GM21737 (cell line): ENCODE measurements around the gene TMPRSS3.

Experiments
- ATAC-seq: cut with Tn5 transposase; IDR thresholded peaks from one replicate; pipeline ENCODE4 v1.9.1; 2021; ENCODE audit warnings: mild to moderate bottlenecking, moderate library complexity; ENCODE audit not compliant: unreplicated experiment

TMPRSS3 gene

DNA sequence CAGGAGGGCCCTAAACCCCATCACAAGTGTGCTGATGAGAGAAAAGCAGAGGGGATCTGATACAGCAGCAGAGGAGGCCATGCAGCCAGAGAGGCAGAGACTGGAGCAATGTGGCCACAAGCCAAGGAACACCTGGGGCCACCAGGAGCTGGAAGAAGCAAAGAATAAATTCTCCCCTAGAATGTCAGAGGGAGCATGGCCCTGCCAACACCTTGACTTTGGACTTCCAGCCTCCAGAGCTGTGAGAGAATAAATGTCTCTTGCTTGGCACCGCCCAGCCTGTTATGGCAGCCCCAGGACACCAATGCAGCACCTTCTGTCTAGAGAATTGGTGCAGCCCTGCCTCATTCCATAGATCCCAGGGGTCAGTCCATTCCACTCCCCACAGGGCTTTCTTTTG lies 33.2 kb upstream of the TMPRSS3 start:
- no peak for ATAC-seq

DNA sequence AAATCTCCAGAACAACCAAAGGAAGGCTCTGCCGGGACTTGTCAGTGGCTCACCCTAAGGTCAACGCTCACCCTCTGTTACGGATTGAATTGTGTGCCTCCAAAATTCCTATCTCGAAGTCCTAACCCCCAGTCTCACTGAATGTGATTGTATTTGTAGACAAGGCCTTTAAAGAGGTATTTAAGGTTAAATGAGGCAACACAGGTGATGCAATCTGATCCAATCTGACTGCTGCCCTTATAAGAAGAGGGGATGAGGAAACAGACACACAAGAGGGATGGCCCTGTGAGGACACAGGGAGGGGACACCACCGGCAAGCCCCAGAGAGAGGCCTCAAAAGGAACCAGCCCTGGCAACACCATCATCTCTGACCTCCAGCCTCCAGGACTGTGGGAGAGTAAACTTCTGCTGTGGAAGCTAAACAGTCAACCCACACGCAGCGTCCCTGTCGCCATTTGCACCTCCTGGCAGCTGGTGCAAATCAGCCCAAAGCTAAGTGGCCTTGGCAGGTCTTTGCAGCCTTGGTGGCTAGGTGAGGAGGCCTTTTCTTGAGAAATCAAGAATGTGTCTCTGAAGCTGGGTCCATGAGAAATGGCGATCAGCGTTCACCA lies 32.1 kb upstream of the TMPRSS3 start:
- no peak for ATAC-seq

DNA sequence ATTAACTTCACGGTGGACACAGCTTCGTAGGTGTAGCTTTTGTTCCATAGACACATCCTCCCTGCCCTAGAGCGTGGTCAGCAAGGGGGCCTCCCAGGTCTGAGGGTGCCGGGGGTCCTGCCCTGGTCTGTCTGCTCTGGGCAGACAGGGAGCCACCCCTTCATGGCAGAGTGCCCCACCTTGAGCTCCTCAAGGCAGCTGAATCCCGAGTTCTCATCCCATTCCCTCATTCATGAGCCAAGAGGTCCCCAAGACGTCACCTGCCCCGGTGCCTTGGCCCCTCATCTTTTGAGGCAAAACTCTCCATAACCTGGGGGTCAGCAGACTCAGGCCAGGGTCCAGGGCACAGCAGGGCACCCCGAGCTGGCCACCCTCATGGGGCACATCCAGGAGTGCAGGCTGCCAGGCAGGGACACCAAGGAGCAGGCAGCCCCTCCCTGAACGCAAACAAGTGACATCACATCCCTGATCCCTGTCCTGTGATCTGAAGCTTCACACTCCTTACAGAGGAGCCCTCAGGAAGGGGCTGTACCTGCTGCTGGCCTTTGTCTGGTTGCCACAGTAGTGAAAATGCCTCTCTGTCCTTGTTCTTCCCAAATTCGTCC lies 31.1 kb upstream of the TMPRSS3 start:
- ATAC-seq: no peak

DNA sequence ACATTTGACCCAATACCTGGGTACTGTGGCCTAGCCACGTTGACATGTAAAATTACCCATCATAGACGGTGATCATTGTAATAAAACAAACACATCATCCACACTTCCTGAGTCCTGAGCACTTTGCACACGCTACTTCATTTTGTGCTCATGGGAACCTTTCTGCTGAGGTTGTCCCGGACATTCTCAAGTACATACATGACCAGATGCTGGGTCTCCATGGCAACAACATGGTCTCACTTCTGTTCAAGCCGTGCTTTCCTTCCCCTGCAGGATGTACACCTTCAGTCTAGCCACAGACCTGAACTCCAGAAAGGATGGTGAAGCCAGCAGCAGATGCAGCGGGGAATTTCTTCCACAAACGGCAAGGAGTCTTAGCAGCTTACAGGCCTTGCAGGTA lies 30.6 kb upstream of the TMPRSS3 start:
- ATAC-seq: no peak

DNA sequence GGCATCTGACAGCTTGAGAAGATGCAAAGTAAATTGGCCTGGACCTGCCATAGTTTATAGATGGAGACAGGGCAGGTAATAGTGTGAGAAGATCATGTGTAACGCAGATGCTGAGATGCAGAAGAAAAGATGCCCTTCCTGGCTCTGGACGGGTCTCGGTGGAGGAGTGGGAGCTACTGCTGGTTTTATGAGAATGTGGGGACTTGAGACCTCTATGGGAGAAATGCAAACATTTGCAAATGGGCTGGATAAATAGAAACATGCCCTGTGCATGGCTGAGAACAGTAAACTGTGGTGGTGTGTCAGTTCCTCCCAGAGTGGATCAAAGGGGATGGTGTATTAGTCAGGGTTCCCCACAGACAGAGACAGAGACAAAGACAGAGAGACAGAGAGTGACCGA lies 29.7 kb upstream of the TMPRSS3 start:
- ATAC-seq: peak; percentile 3

DNA sequence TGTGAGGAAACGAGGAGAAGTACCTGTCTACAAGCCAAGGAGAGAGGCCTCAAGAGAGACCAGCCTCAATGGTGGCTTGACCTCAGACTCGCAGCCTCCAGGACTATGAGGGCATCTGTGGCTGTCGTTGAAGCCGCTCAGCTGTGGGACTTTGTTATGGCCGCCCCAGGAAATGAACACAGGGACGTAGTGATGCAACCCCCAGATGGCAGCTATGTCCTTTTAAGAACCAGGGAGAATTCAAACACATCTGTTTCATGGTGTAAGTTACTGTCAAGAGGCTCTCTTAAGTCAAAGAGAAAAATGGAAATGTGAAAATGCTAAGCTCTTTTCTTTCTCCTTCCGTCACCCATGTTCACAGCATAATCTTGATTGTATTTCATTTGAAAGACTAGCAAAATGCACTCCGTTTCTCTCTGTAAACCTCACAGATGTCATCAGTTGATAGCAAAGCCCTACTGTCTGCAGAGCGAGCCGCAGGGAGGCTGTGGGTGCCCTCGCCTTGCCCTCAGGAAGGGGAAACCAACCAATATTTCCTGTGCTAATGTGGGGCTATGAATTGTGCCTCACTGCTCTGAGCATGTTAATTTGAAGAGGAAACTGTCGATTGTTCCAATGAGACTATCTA lies 29.2 kb upstream of the TMPRSS3 start:
- peak; percentile 31 for ATAC-seq

DNA sequence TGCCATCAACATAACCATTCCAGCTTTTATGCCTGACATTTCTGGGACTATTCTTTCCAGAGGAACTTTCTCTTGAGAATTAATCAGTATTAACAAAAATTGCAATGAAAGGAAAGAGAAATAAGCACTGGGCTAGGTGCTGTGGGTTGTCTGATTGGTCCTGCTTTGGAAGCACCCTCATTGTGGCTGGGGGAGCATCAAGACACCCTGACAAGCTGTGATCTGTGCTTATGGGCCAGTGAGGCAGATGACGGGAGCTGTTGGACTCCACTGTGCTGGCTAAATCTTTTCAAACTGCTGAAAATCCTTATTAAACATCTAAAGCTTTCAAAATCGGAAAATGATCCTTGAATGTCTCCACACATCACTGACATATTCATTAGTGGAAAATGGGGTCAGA lies 27.8 kb upstream of the TMPRSS3 start:
- peak; percentile 6 for ATAC-seq

DNA sequence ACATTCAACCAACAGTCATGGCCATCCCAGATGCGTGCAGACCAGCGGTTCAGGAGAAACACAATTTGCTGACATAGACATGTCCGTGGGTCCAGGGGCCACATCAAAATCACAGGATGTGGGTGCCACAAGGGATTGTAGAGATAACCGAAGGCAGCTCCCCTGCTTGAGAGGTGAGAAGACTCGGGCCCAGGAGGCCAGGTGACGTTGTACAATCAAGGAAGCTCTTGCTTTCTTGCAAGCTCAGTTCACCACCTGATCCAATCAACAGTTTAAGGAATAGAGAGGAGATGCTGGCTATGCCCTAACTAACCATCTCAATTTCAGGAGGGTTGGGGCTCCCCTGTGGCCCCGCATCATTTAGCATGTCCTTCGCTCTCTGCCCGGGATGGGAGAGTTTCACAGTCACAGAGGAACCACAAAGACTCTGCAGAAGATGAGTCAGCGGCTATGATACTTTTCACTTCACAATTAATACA lies 27.4 kb upstream of the TMPRSS3 start:
- peak; percentile 48 for ATAC-seq

DNA sequence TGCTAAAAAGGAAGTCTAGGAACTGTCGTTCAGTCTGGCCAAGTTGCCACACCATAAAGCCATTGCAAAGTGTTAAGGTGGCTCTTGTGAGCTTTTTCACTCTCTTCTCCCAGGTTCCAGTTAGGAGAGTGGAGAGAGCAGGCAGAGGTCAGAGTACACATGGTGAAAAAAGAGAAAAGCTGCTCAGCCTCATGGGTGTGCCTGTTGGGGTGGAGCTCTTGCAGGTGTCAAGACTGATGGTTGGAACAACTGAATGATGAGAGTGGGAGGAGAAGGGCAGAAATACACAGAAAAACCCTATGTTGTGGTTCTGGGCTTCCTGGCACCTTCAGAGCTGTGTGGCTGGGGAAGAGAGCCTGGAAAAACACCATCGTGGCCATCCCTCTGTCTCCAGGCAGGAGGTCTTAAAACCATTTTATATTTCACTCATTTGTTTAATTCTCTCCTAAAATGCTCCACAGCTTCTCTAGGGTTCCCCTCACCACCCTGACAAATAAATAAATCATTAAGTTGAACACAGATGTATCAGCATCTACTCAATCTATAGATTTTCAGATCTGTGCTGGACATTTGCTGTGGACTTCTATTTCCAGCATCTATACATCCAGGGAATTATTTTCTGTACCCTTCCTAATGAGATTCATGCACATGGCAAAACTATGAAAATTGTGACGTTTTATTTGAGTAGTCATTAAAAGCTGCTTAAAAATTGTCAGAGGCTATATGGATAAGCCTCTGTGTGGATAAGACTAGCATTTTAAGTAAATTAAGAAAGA lies 25.4 kb upstream of the TMPRSS3 start:
- no peak for ATAC-seq

DNA sequence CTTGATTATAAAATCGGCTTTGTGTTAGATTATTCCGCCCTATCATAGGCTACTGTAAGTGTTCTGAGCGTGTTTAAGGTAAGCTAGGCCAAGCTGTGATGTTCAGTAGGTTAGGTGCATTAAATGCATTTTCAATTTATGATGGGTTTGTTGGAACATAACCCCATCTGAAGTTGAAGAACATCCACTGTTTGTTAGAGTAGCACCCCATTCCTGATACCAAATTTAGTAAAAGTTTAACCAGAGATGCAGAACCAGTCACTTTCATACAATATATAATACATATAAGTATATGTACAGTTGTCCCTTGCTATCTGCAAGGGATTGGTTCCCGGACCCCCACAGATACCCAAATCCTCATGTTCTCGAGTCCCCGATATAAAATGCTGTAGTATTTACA lies 24.0 kb upstream of the TMPRSS3 start:
- no peak for ATAC-seq

DNA sequence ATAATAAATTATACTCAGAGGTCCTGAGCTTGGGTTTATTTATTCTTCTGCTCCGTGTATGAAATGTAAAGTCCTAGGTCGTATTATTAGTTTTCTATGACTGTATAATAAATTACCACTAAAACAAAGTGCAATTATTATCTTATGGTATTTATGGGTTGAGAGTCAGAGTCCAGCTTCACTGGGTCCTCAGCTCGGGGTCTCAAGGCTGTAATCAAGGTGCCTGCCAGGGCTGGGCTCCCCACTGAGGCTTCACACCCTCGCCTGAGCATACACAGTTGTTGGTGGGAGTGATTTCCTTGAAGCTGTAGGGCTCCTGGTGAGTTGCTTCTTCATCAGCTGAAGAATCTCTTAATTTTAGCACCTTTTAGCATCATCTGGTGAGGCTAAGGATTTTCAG lies 23.0 kb upstream of the TMPRSS3 start:
- ATAC-seq: no peak

DNA sequence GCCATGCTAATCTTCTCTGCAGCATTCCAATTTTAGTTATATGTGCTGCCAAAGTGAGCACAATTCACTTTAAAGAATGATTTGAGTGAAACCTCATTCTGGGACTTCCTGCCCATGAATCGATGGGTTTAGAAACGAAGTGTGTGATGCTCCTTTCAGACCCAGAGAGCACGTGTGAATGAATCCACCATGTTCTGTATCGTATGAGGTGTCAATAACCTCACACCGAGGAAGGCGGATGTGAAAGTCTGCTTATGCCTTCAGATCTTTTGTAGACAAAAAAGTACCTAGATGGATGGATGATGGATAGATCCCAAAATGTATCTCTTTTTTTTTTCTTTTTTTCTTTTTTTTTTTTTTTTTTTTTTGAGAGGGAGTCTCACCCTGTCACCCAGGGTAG lies 21.7 kb upstream of the TMPRSS3 start:
- ATAC-seq: no peak

DNA sequence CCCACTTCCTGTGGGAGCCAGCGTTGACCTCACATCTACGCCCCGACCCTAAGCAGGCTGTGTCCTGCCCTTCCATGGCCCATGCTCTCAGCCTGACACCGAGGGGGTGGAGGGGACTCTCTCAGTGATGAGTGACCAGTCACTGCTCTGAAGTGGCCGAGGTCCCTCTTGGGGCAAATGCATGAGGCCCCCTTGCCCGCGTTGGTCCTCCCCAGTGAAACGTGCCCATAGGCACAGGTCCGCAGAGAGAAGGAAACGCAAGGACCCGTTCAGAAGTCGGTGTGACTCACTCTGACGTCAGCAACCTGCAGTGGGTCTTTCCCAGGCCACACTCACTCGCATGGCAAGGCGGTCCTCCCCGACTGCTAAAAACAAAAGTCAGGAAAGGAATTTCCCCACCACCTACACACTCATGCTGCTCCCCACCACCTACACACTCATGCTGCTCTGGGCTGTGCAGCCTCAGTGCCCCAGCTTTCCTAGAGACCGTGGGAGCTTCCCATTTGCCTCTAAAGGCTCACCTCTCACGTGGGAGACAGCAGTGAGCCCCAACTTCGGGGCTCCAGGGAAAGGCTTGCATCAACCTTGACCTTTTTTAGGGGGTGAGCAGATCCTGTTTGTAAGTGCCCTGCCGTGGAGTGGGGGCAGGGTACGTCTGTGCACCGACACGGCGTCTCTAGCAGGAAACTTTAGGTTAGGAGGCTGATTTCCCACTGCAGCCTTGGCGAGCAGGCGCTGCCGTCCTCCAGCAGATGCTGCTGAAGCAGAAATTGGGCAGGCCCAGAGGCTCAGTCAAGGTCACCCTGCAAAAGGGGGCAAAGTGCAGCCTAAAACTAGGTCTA lies 19.3 kb upstream of the TMPRSS3 start:
- peak; percentile 72 for ATAC-seq

DNA sequence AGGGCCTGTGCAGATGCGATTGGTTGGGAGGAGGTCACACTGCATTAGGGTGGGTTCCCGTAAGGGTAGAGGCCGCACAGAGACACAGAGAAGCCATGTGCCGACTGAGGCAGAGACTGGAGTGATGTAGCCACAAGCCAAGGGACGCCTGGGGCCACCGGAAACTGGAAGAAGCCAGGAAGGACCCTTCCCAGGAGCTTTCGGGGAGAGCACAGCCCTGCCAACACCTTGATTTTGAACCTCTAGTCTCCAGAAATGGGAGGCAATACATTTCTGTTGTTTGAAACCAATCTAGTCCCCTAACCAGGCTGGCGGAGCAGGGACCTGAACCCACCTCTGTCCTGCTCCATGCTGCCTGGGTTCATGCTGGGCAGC lies 18.7 kb upstream of the TMPRSS3 start:
- ATAC-seq: no peak

DNA sequence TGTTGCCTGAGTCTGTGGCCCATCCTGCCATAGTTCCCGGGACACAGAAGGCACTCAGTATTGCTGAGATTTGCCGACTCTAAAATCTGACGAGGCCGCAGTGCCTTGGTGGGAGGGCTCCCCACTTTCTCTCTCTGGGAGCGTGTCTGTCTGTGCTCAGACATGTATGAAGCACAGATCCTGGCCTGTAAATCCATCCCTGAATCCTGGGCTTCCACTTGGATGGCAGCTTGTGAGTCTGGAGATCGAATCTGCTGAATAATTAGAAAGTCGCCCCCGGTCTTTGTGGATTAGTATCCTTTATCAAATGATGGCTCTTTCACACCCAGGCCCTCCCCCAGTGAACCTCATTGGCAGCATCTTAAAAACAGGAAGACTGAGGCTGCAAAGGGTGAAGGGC lies 18.2 kb upstream of the TMPRSS3 start:
- ATAC-seq: no peak

DNA sequence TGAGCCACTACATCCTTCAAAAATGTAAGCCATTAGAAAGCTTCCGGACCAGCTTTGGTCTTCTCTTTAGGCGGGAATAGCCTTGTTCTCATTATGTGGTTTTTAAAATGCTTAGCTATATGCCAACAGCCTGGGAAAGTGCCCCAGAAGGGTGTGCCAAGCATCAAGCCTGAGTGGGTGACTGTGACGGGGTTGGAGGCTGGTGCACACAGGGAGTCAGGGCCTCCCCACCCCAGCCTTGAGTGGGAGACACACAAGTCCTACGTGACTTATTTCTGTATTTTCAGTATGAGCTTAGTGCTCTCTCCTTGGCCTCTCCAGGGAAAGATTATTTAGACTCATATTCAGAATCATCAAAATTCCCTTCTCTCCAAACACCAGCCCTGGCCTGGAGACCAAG lies 17.6 kb upstream of the TMPRSS3 start:
- ATAC-seq: no peak

DNA sequence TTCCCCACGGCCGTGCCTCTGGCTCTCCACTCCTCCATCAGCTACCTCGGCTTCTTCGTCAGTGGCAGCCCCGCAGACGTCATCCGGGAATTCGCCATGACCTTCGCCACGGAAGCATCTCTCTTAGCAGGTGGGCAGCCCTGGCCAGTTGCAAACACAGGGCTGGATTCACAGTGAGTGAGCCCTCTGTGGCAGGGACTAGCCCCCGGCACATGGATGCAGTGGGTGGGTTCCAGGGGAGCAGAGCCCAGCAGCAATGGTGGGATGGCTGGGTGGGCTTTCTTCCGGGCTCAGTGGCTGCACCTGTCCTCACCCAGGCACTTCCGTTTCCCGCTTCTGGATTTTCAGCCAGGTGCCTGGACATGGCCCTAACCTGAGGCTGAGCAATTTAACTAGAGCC lies 17.2 kb upstream of the TMPRSS3 start:
- no peak for ATAC-seq

DNA sequence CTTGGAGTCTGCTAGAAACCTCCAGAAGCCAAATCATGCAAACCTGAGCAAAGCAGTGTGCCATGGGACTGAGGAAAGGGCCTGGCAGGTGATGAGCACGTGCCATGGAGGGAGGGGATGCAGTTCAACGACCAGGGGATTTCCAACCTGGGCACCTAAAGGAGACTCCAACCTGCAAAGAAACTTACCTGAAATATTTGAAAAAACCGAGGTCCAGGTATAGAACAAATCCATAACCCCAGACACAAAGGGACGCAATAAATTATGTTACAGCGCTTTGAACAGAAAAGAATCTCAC lies 16.7 kb upstream of the TMPRSS3 start:
- ATAC-seq: no peak

DNA sequence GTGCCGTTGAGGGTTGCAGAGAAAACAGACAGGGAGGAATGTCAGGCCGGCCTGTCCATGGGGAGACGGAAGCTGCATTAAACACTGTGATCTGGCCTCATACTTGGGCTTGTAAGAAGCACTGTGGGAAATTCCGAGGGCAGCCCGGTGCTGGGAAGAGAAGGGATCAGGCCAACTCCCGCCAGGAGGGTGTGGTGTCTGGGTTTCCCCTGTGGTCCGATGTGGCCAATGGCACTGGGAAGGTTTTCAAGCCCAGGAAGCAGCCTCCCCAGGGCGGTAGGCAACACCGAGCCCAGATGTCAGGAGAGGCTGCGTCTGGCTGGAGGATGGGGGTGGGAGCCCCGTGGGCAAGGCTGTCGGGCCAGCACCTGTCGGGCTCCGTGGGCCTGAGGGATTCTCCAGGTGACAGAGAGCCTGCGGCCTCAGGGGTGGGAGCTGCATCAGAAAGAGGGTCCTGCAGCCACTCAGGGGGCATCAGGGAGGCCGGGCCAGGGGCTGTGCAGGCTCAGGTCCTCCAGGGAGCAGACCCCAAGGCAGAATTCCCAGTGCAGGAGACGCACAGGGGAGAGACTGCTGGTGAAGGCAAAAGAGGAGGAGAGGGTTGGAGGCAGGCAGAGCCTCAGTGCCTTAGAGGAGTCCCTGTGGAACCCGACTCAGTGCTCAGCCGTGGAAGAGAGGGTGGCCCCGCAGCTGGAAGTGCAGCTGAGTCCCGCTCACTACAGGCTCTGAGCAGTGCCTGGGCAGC lies 16.2 kb upstream of the TMPRSS3 start:
- ATAC-seq: no peak

DNA sequence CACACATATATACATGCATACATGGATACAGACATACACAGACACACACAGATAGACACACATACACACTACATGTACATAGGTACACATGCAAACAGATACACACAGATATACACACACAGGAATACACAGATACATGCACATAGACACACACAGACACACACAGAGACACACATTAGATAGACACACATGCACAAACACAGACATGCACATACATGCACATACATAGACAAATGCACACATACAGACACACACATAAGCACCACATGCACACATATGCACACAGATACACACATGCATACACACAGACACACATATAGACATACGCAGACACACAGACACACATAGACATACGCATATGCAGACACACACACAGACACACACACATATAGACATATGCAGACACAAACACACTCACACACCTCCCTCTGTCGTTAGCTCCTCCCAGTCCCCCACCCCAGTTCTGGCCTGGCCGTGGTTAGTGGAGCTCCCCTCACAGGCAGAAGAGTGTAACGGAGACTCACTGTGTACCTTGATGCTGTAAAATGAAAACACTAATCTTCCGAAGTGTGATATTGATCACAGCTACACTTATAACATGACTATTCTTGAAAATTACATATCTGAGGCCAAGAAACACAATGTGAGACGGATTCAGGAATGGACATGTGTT lies 15.5 kb upstream of the TMPRSS3 start:
- no peak for ATAC-seq
